Coronary artery (tissue), 2 donors: ENCODE measurements around the gene SLIT1.

Experiments used
- DNase-seq: peaks from one replicate; pipeline ENCODE4 v3.0.0-alpha.2; 2017; ENCODE audit warnings: low spot score
- H3K27ac ChIP-seq, 2 donors: fragments of 200-600 bp; sonication (generic); one replicate each; pipeline ENCODE4 v1.5.1; 2016 to 2019
- H3K4me3 ChIP-seq: fragments of 200-600 bp; sonication (generic); 2 replicates; pipeline ENCODE4 v1.5.1; 2016; ENCODE audit warnings: mild to moderate bottlenecking, moderate library complexity
- CTCF ChIP-seq: fragments of 200-600 bp; sonication (generic); IDR thresholded peaks from one replicate; pipeline ENCODE4 v1.5.1; 2019; ENCODE audit warnings: antibody characterized with exemption

Gene SLIT1

GRCh38 chr10:97215619-97216260 is 30.0 kb upstream of the SLIT1 start:
- no peak for DNase-seq
- Histone ChIP-seq H3K27ac (no peak overlapping the region), H3K4me3 (no peak overlapping the region)
- no peak for TF ChIP-seq CTCF

- Histone ChIP-seq H3K27ac (no peak overlapping the region), H3K4me3 (no peak overlapping the region)
- TF ChIP-seq CTCF: no peak
- DNase-seq: no peak
Measured at GRCh38 chr10:97213431-97213830, 27.7 kb upstream of the SLIT1 start.

GRCh38 chr10:97211229-97211628 is 25.5 kb upstream of the SLIT1 start:
- Histone ChIP-seq H3K4me3 (no peak overlapping the region), H3K27ac (no peak overlapping the region)
- no peak for DNase-seq
- TF ChIP-seq CTCF: no peak

- peak; percentile 79 for TF ChIP-seq CTCF
- Histone ChIP-seq H3K27ac (no peak overlapping the region), H3K4me3 (no peak overlapping the region)
- no peak for DNase-seq
Measured at GRCh38 chr10:97210543-97210960, 24.8 kb upstream of the SLIT1 start.

GRCh38 chr10:97207756-97208346 is 22.1 kb upstream of the SLIT1 start:
- DNase-seq: no peak
- no peak overlapping the region for H3K27ac ChIP-seq
- TF ChIP-seq CTCF: no peak

GRCh38 chr10:97207131-97207530 is 21.4 kb upstream of the SLIT1 start:
- no peak for TF ChIP-seq CTCF
- Histone ChIP-seq H3K27ac (no peak overlapping the region), H3K4me3 (no peak overlapping the region)
- DNase-seq: no peak

More at GRCh38 chr10:97207756-97208346, 22.1 kb upstream of the SLIT1 start:
- H3K4me3 ChIP-seq: no peak overlapping the region
